HUES64 (cell line): Measurements from ENCODE around the gene TPM2.

Source experiments
- H3K27ac ChIP-seq: 2 replicates; pipeline ENCODE4 v1.7.0; 2013; ENCODE audit warnings: low read depth, low read length, inconsistent platforms
- H3K27me3 ChIP-seq: 2 replicates; pipeline ENCODE4 v1.6.1; 2013; ENCODE audit warnings: mild to moderate bottlenecking, low read length; ENCODE audit not compliant: insufficient read depth
- H3K36me3 ChIP-seq: 2 replicates; pipeline ENCODE4 v1.6.1; 2013; ENCODE audit warnings: mild to moderate bottlenecking, low read length; ENCODE audit not compliant: insufficient read depth
- H3K4me1 ChIP-seq: 2 replicates; pipeline ENCODE4 v1.6.1; 2013; ENCODE audit warnings: mild to moderate bottlenecking, low read length, moderate library complexity; ENCODE audit not compliant: insufficient read depth
- H3K4me3 ChIP-seq: 2 replicates; pipeline ENCODE4 v1.5.1; 2013; ENCODE audit warnings: mild to moderate bottlenecking, low read length, moderate library complexity
- H3K9ac ChIP-seq: 2 replicates; pipeline ENCODE4 v1.6.1; 2013; ENCODE audit warnings: mild to moderate bottlenecking, low read depth, low read length
- H3K9me3 ChIP-seq: 2 replicates; pipeline ENCODE4 v1.6.1; 2013; ENCODE audit warnings: low read depth, low read length; ENCODE audit not compliant: insufficient read depth
- WGBS: fragments of 150-250, 120-280 bp; methylation state at CpG from one replicate; pipeline ENCODE4 v1.1.7; 2013; ENCODE audit warnings: missing lambda C conversion rate; 5-methylcytosine and 5-hydroxymethylcytosine counted together

TPM2 gene

DNA sequence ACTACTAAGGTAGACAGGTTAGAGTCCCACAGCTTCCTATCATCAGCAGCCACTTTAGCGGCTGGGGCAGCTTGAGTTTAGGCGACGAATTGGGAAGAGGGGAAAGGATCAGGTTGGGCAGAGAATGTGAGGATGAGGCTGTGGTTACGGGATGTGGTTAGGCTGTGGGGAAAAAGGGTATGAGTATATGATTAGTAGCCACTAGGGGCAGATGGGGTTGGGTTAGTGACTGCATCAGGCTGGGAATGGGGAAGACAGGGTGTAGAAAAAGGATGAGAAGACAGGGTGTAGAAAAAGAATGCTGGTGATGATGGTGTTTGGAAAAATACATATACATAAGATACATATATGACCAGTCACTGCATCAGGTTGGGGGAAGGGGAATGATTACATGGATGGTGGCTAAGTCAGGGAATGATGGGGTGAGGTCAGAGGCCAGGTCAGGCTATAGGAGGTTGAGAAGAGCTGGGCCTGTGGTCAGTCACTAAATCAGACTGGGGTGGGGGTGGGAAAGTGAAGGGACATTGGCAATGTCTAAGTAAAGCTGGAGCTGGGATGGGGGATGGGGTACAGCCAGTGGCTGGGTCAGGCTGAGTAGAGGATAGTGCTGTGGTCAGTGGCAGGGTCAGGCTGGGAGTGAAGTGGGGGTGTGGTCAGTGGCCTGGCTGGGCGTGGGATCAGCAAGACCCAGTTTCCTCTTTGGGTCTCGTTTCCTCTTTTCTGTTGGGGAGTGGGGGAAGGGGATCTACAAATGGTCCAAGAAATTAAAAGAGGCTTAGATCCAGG lies 40.2 kb upstream of the TPM2 start:
- WGBS, result 25% methylated on average over 6 of the region's 6 CpGs
- Histone ChIP-seq H3K9ac (no peak overlapping the region; the same call in 1 of the 2 replicates), H3K36me3 (peaks cover 19% of the 10 kb centered on the region), H3K27ac (peak overlapping the region; percentile 87; the same call in 1 of the 2 replicates), H3K9me3 (no peaks in the 10 kb centered on the region), H3K4me3 (peak overlapping the region; percentile 88), H3K4me1 (peaks cover 54% of the 10 kb centered on the region), H3K27me3 (no peaks in the 10 kb centered on the region)

GRCh38 chr9:35729101-35729500 lies 39.4 kb upstream of the TPM2 start:
- no peaks in the 10 kb centered on the region for H3K9me3 ChIP-seq
- H3K4me1 ChIP-seq, result peaks cover 54% of the 10 kb centered on the region
- H3K27ac ChIP-seq, result peak overlapping the region; percentile 87
- H3K4me3 ChIP-seq, result peak overlapping the region; percentile 88
- no peaks in the 10 kb centered on the region for H3K27me3 ChIP-seq
- 80% methylated on average over 3 of the region's 3 CpGs for WGBS
- H3K9ac ChIP-seq, result no peak overlapping the region; the same call in 1 of the 2 replicates
- peaks cover 21% of the 10 kb centered on the region for H3K36me3 ChIP-seq

DNA sequence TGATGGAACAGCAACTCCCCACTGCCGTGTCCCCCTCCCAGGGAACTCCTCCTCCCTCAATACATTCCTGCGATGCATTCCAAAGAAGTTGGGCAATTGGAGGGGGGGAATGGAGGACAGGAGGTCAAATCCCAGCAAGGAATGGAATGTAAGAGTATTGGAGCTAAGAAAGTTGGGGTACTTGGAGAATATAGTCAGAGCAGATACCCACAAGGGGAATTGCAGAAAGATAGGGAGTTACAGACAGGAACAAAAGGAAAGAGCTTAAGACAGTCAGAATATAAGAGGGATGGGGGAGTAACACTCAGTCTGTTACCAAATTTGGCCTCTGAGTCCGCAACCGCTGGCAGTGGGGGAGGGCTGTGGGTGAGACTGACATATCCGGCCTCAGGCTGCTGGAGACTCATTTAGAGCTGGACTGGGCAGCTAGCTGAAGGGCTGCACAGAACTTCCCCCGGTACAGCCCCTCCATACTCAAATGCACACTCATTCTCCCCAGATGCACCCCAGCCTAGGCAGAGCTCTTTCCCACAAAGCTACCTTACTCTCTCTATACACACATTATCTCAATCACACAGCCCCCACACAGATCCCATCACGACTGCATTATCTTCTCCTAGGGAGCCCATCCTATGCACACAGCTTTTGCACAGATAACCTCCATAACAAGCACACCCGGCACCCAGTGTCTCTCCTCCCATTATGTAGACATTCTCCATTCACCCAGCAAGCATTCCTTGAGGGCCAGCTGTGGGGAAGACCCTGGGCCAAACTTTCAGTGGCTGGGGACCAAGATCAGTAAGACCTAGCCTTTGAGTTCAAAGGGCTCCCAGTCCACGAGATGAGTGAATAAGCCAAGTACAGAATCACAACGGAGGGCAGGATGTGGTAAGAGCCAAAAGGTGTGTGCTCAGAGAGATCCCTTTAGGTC lies 38.6 kb upstream of the TPM2 start:
- no peaks in the 10 kb centered on the region for H3K27me3 ChIP-seq
- peak overlapping the region; percentile 88 for H3K4me3 ChIP-seq
- H3K9me3 ChIP-seq, result no peaks in the 10 kb centered on the region
- peaks cover 23% of the 10 kb centered on the region for H3K36me3 ChIP-seq
- peaks cover 50% of the 10 kb centered on the region for H3K4me1 ChIP-seq
- 16% methylated on average over 10 of the region's 10 CpGs for WGBS
- peak overlapping the region; percentile 66; the same call in 1 of the 2 replicates for H3K9ac ChIP-seq
- peak overlapping the region; percentile 87 for H3K27ac ChIP-seq

GRCh38 chr9:35727676-35728040 lies 37.9 kb upstream of the TPM2 start:
- Histone ChIP-seq H3K36me3 (peaks cover 27% of the 10 kb centered on the region), H3K4me3 (peak overlapping the region; percentile 88), H3K27me3 (no peaks in the 10 kb centered on the region), H3K4me1 (peaks cover 48% of the 10 kb centered on the region), H3K9ac (peak overlapping the region; percentile 64), H3K9me3 (no peaks in the 10 kb centered on the region), H3K27ac (peak overlapping the region; percentile 87)
- 43% methylated on average over 5 of the region's 5 CpGs for WGBS

DNA sequence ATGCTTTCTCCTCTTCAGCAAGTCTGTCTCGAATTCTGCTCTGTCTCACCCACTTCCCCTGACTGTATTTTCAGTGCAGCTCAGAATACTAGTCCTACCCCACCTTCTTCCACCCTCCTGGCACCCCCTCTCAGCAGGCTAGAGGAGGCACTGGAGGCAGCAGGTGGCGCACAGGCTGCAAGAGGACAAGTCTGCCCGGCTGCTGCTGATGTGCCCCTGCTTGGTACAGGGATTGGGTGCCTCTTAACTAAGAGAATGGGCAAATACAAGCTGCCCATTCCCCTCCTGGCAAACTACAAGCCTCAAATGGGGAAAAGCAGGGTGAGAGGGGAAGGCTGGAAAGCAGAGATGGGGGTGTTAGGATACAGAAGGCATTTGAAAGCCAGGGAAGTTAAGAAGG lies 37.2 kb upstream of the TPM2 start:
- peak overlapping the region; percentile 87 for H3K27ac ChIP-seq
- peaks cover 34% of the 10 kb centered on the region for H3K36me3 ChIP-seq
- WGBS, result 78% methylated on average over 3 of the region's 3 CpGs
- no peaks in the 10 kb centered on the region for H3K27me3 ChIP-seq
- peak overlapping the region; percentile 64; the same call in 1 of the 2 replicates for H3K9ac ChIP-seq
- H3K9me3 ChIP-seq, result no peaks in the 10 kb centered on the region
- peaks cover 48% of the 10 kb centered on the region for H3K4me1 ChIP-seq
- no peak overlapping the region for H3K4me3 ChIP-seq

DNA sequence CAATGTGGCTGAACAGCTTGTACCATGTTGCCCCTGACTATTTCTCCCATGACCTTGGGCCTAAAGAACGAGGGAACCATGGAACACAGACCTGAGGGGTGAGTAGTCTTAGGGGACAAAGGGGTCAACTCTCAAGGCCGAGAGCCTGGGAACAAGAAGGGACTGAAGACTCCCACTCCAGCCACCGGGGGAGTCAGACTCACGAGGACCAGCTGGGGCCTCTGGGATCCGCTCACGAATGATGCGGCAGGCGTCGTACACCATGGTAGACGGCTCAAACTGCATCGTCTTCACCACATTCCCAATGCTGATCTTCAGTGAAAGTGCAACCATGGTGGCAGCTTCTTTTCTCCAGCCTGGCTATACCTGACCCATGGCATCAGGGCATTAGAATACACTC lies 35.6 kb upstream of the TPM2 start:
- Histone ChIP-seq H3K9ac (no peak overlapping the region), H3K4me1 (peaks cover 37% of the 10 kb centered on the region), H3K4me3 (no peak overlapping the region), H3K36me3 (peaks cover 50% of the 10 kb centered on the region), H3K27ac (no peak overlapping the region), H3K27me3 (no peaks in the 10 kb centered on the region), H3K9me3 (no peaks in the 10 kb centered on the region)
- WGBS, result 94% methylated on average over 11 of the region's 11 CpGs

DNA sequence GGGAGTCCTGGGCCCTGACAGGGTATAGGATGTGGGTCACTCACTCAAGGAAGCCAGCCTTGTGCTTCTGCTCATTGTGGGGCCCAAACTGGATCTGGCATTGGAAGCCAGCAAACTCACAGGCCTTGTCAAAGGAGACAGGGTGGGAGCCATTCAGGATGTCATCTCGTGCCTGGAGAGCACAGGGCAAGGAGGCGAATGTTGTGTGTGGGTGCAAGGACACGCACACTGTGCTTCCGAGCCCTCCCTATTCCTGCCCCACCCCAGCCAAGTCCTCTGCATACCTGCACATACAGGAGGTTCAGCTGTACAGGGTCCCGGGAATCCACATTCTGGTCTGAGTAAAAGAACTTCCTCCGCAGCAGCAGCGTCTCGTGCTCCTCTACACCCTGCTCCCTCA lies 34.2 kb upstream of the TPM2 start:
- WGBS, result 96% methylated on average over 8 of the region's 8 CpGs
- Histone ChIP-seq H3K9ac (no peak overlapping the region), H3K4me1 (peaks cover 24% of the 10 kb centered on the region), H3K27ac (no peak overlapping the region), H3K4me3 (no peak overlapping the region), H3K9me3 (no peaks in the 10 kb centered on the region), H3K27me3 (no peaks in the 10 kb centered on the region), H3K36me3 (peaks cover 64% of the 10 kb centered on the region)

- peaks cover 69% of the 10 kb centered on the region for H3K36me3 ChIP-seq
- H3K9ac ChIP-seq, result no peak overlapping the region
- H3K27me3 ChIP-seq, result no peaks in the 10 kb centered on the region
- H3K9me3 ChIP-seq, result no peaks in the 10 kb centered on the region
- peaks cover 19% of the 10 kb centered on the region for H3K4me1 ChIP-seq
- H3K27ac ChIP-seq, result no peak overlapping the region
- no peak overlapping the region for H3K4me3 ChIP-seq
- 91% methylated on average over 2 of the region's 2 CpGs for WGBS
Observed at GRCh38 chr9:35723426-35723825, 33.7 kb upstream of the TPM2 start.

GRCh38 chr9:35719546-35719945 lies 29.8 kb upstream of the TPM2 start:
- no peak overlapping the region for H3K27ac ChIP-seq
- H3K4me3 ChIP-seq, result no peak overlapping the region
- WGBS, result 93% methylated on average over 4 of the region's 4 CpGs
- no peaks in the 10 kb centered on the region for H3K4me1 ChIP-seq
- peaks cover 97% of the 10 kb centered on the region for H3K36me3 ChIP-seq
- no peaks in the 10 kb centered on the region for H3K9me3 ChIP-seq
- H3K9ac ChIP-seq, result no peak overlapping the region
- no peaks in the 10 kb centered on the region for H3K27me3 ChIP-seq

- Histone ChIP-seq H3K4me1 (no peaks in the 10 kb centered on the region), H3K36me3 (peaks cover 97% of the 10 kb centered on the region), H3K27ac (no peak overlapping the region), H3K4me3 (no peak overlapping the region), H3K9me3 (no peaks in the 10 kb centered on the region), H3K27me3 (no peaks in the 10 kb centered on the region), H3K9ac (no peak overlapping the region)
- WGBS, result 96% methylated on average over 15 of the region's 15 CpGs
Observed at GRCh38 chr9:35718721-35719511, 29.2 kb upstream of the TPM2 start.
